GM23338 (cell line): ENCODE results near the gene LRP1B. TPM values are rescaled to one million over a fixed set of nuclear protein-coding genes. Genes with fewer than 3 reads are reported as not detected.

Experiments used
- ATAC-seq: fragments of 200-7000 bp; cut with Tn5 transposase; 3 replicates; pipeline ENCODE4 v1.9.1; 2020
- DNase-seq: peaks from one replicate; pipeline ENCODE4 v3.0.0-alpha.2; 2015; ENCODE audit warnings: low spot score
- H2AFZ ChIP-seq: fragments of 200-600 bp; sonication (generic); 2 replicates; pipeline ENCODE4 v1.8.0; 2016; ENCODE audit warnings: antibody characterized with exemption, mild to moderate bottlenecking, moderate library complexity
- H3F3A ChIP-seq: fragments of 200-600 bp; sonication (generic); replicated peaks from 2 replicates; pipeline ENCODE4 v1.8.0; 2017; ENCODE audit warnings: antibody characterized with exemption, mixed run types, low read depth
- H3K27ac ChIP-seq: fragments of 200-600 bp; sonication (generic); 2 replicates; pipeline ENCODE4 v1.6.1; 2016; ENCODE audit warnings: low read depth
- H3K27me3 ChIP-seq: fragments of 200-600 bp; sonication (generic); 2 replicates; pipeline ENCODE4 v1.8.0; 2016; ENCODE audit warnings: mild to moderate bottlenecking, mixed run types, moderate library complexity; ENCODE audit not compliant: insufficient read depth
- H3K36me3 ChIP-seq: fragments of 200-600 bp; sonication (generic); 2 replicates; pipeline ENCODE4 v1.8.0; 2016; ENCODE audit warnings: mild to moderate bottlenecking; ENCODE audit not compliant: insufficient read depth
- H3K4me1 ChIP-seq: fragments of 200-600 bp; sonication (generic); 2 replicates; pipeline ENCODE4 v1.8.0; 2016; ENCODE audit warnings: mild to moderate bottlenecking, moderate library complexity; ENCODE audit not compliant: insufficient read depth
- H3K4me2 ChIP-seq: fragments of 200-600 bp; sonication (generic); 2 replicates; pipeline ENCODE4 v1.7.1; 2017; ENCODE audit warnings: mixed run types
- H3K4me3 ChIP-seq: fragments of 200-600 bp; sonication (generic); 2 replicates; pipeline ENCODE4 v1.6.1; 2016; ENCODE audit warnings: mixed run types
- H3K79me2 ChIP-seq: fragments of 200-600 bp; sonication (generic); replicated peaks from 2 replicates; pipeline ENCODE4 v1.8.0; 2017; ENCODE audit warnings: mild to moderate bottlenecking; ENCODE audit not compliant: insufficient read depth
- H3K9me2 ChIP-seq: fragments of 200-600 bp; sonication (generic); 2 replicates; pipeline ENCODE4 v1.8.0; 2017; ENCODE audit not compliant: insufficient read depth
- H4K20me1 ChIP-seq: fragments of 200-600 bp; sonication (generic); replicated peaks from 2 replicates; pipeline ENCODE4 v1.8.0; 2017; ENCODE audit warnings: mild to moderate bottlenecking; ENCODE audit not compliant: insufficient read depth
- H3K27ac Mint-ChIP-seq: 2 replicates; pipeline ENCODE4 v1.8.0; 2020; ENCODE audit warnings: inconsistent platforms, mild to moderate bottlenecking, moderate library complexity, mixed read lengths
- H3K27me3 Mint-ChIP-seq: 3 replicates; pipeline ENCODE4 v1.8.0; 2022; ENCODE audit warnings: low read depth, mild to moderate bottlenecking, moderate library complexity, mixed read lengths, inconsistent platforms; ENCODE audit not compliant: insufficient read depth, poor library complexity
- H3K36me3 Mint-ChIP-seq: 3 replicates; pipeline ENCODE4 v1.8.0; 2021; ENCODE audit warnings: low read depth, mild to moderate bottlenecking, inconsistent platforms, moderate library complexity, mixed read lengths
- H3K4me1 Mint-ChIP-seq: 3 replicates; pipeline ENCODE4 v1.8.0; 2020; ENCODE audit warnings: mild to moderate bottlenecking, inconsistent platforms, mixed read lengths
- H3K4me3 Mint-ChIP-seq: 3 replicates; pipeline ENCODE4 v1.8.0; 2021; ENCODE audit warnings: moderate library complexity, mild to moderate bottlenecking, inconsistent platforms, mixed read lengths
- H3K9me3 Mint-ChIP-seq: 3 replicates; pipeline ENCODE4 v1.8.0; 2020; ENCODE audit warnings: moderate library complexity, mild to moderate bottlenecking, inconsistent platforms, mixed read lengths
- CREB1 ChIP-seq: fragments of 250-450 bp; sonication (Bioruptor Pico); IDR thresholded peaks from 2 replicates; pipeline ENCODE4 v1.5.0; 2020; ENCODE audit warnings: low read depth, mild to moderate bottlenecking, moderate library complexity
- EZH2 ChIP-seq: fragments of 200-600 bp; sonication (generic); IDR thresholded peaks from one replicate; pipeline ENCODE4 v1.8.0; 2017; ENCODE audit warnings: antibody characterized with exemption, mild to moderate bottlenecking, low read depth; ENCODE audit not compliant: unreplicated experiment
- EZH2phosphoT487 ChIP-seq: fragments of 200-600 bp; sonication (generic); IDR thresholded peaks from one replicate; pipeline ENCODE4 v1.8.1; 2018; ENCODE audit warnings: antibody characterized with exemption; ENCODE audit not compliant: unreplicated experiment
- JUNB ChIP-seq: IDR thresholded peaks from one replicate; pipeline ENCODE4 v1.6.1; 2016; ENCODE audit warnings: antibody characterized with exemption; ENCODE audit not compliant: unreplicated experiment
- NANOG ChIP-seq: IDR thresholded peaks from 2 replicates; pipeline ENCODE4 v1.6.1; 2016; ENCODE audit warnings: antibody characterized with exemption, borderline replicate concordance
- POLR2AphosphoS5 ChIP-seq: IDR thresholded peaks from 2 replicates; pipeline ENCODE4 v1.6.1; 2016; ENCODE audit warnings: antibody characterized with exemption, low read depth
- STAT1 ChIP-seq: IDR thresholded peaks from one replicate; pipeline ENCODE4 v1.6.1; 2016; ENCODE audit warnings: antibody characterized with exemption; ENCODE audit not compliant: unreplicated experiment
- ZNF114 ChIP-seq: fragments of 250-450 bp; sonication (Bioruptor Pico); IDR thresholded peaks from 2 replicates; pipeline ENCODE4 v1.5.0; 2020; ENCODE audit warnings: mild to moderate bottlenecking, moderate library complexity
- ZNF331 ChIP-seq: fragments of 250-450 bp; sonication (Bioruptor Pico); IDR thresholded peaks from 2 replicates; pipeline ENCODE4 v1.5.0; 2020; ENCODE audit warnings: low read depth, mild to moderate bottlenecking, moderate library complexity
- polyA plus RNA-seq: library from polyadenylated mRNA; unstranded; fragments of >200 nt; fragmentation: Nextera tagmentation; extraction: Ambion mirVana; gene quantifications from 2 replicates; pipeline ENCODE4 v1.2.1, GENCODE V29; 2016
- total RNA-seq: library from RNA; depleted of rRNA; stranded (reverse); fragments of >200 nt; shearing (Covaris generic); gene quantifications from 2 replicates; pipeline ENCODE4 v1.2.3, GENCODE V29; 2014
- TF ChIP-seq, protein P1 (sequence below): IDR thresholded peaks from one replicate; pipeline ENCODE4 v1.6.1; 2018; ENCODE audit warnings: antibody characterized with exemption; ENCODE audit not compliant: unreplicated experiment
- TF ChIP-seq, protein P2 (sequence below): fragments of 250-450 bp; sonication (Bioruptor Pico); IDR thresholded peaks from 2 replicates; pipeline ENCODE4 v1.5.0; 2020; ENCODE audit warnings: mild to moderate bottlenecking, moderate library complexity
- TF ChIP-seq, protein P3 (sequence below), 2 experiments: fragments of 200-600 bp in 1 of 2; sonication (generic) in 1 of 2; conservative IDR thresholded peaks; 2 replicates each; pipeline versions ENCODE4 v1.5.1 to v1.6.1; 2016 to 2017; ENCODE audit warnings: antibody characterized with exemption in 2 of 2, low read depth in 2 of 2, mild to moderate bottlenecking in 2 of 2, moderate library complexity in 1 of 2
- TF ChIP-seq, protein P4 (sequence below): IDR thresholded peaks from 2 replicates; pipeline ENCODE4 v1.6.1; 2016; ENCODE audit warnings: antibody characterized with exemption

The LRP1B gene
- total and polyA plus RNA-seq, 2 experiments from 2014 or later: 0.15 to 0.97 TPM

DNA sequence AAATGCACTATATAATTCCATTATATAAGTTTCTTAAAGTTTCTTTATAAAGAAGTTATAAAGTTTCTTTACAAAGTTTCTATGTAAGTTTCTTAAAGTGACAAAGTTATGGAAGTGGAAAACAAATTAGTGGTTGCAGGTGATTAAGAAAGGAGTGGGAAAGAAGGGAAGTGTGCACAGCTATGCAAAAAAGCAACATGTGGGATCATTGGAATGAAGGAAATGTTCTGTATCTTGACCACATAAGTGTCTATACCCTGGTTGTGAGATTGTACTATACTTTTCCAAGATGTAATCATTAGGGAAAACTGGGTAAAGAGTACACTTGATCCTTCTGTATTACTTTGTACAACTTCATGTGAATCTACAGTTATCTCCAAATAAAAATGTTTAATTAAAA, 1541.1 kb downstream of the LRP1B start:
- no peak overlapping the region for H3K4me3 Mint-ChIP-seq
- no peaks in the 10 kb centered on the region for H3K36me3 Mint-ChIP-seq
- no peak overlapping the region for H3K4me2 ChIP-seq
- no peak overlapping the region for H3K27ac Mint-ChIP-seq
- H3F3A ChIP-seq: no peaks in the 10 kb centered on the region
- ATAC-seq (no peak), DNase-seq (no peak)
- H3K36me3 ChIP-seq: no peaks in the 10 kb centered on the region
- H4K20me1 ChIP-seq: no peaks in the 10 kb centered on the region
- H3K27ac ChIP-seq: no peak overlapping the region
- peaks cover 2% of the 10 kb centered on the region for H3K27me3 Mint-ChIP-seq
- no peak overlapping the region for H2AFZ ChIP-seq
- no peak overlapping the region for H3K4me3 ChIP-seq
- H3K9me2 ChIP-seq: no peaks in the 10 kb centered on the region
- no peaks in the 10 kb centered on the region for H3K9me3 Mint-ChIP-seq
- no peaks in the 10 kb centered on the region for H3K4me1 ChIP-seq
- TF ChIP-seq NANOG (no peak), CREB1 (CRISPR knock-in tag) (no peak), JUNB (no peak), POLR2AphosphoS5 (no peak), STAT1 (no peak), EZH2phosphoT487 (no peak), EZH2 (no peak), ZNF114 (CRISPR knock-in tag) (no peak), ZNF331 (CRISPR knock-in tag) (no peak)
- TF ChIP-seq, protein P1, sequence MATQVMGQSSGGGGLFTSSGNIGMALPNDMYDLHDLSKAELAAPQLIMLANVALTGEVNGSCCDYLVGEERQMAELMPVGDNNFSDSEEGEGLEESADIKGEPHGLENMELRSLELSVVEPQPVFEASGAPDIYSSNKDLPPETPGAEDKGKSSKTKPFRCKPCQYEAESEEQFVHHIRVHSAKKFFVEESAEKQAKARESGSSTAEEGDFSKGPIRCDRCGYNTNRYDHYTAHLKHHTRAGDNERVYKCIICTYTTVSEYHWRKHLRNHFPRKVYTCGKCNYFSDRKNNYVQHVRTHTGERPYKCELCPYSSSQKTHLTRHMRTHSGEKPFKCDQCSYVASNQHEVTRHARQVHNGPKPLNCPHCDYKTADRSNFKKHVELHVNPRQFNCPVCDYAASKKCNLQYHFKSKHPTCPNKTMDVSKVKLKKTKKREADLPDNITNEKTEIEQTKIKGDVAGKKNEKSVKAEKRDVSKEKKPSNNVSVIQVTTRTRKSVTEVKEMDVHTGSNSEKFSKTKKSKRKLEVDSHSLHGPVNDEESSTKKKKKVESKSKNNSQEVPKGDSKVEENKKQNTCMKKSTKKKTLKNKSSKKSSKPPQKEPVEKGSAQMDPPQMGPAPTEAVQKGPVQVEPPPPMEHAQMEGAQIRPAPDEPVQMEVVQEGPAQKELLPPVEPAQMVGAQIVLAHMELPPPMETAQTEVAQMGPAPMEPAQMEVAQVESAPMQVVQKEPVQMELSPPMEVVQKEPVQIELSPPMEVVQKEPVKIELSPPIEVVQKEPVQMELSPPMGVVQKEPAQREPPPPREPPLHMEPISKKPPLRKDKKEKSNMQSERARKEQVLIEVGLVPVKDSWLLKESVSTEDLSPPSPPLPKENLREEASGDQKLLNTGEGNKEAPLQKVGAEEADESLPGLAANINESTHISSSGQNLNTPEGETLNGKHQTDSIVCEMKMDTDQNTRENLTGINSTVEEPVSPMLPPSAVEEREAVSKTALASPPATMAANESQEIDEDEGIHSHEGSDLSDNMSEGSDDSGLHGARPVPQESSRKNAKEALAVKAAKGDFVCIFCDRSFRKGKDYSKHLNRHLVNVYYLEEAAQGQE: no peak
- TF ChIP-seq, protein P2, sequence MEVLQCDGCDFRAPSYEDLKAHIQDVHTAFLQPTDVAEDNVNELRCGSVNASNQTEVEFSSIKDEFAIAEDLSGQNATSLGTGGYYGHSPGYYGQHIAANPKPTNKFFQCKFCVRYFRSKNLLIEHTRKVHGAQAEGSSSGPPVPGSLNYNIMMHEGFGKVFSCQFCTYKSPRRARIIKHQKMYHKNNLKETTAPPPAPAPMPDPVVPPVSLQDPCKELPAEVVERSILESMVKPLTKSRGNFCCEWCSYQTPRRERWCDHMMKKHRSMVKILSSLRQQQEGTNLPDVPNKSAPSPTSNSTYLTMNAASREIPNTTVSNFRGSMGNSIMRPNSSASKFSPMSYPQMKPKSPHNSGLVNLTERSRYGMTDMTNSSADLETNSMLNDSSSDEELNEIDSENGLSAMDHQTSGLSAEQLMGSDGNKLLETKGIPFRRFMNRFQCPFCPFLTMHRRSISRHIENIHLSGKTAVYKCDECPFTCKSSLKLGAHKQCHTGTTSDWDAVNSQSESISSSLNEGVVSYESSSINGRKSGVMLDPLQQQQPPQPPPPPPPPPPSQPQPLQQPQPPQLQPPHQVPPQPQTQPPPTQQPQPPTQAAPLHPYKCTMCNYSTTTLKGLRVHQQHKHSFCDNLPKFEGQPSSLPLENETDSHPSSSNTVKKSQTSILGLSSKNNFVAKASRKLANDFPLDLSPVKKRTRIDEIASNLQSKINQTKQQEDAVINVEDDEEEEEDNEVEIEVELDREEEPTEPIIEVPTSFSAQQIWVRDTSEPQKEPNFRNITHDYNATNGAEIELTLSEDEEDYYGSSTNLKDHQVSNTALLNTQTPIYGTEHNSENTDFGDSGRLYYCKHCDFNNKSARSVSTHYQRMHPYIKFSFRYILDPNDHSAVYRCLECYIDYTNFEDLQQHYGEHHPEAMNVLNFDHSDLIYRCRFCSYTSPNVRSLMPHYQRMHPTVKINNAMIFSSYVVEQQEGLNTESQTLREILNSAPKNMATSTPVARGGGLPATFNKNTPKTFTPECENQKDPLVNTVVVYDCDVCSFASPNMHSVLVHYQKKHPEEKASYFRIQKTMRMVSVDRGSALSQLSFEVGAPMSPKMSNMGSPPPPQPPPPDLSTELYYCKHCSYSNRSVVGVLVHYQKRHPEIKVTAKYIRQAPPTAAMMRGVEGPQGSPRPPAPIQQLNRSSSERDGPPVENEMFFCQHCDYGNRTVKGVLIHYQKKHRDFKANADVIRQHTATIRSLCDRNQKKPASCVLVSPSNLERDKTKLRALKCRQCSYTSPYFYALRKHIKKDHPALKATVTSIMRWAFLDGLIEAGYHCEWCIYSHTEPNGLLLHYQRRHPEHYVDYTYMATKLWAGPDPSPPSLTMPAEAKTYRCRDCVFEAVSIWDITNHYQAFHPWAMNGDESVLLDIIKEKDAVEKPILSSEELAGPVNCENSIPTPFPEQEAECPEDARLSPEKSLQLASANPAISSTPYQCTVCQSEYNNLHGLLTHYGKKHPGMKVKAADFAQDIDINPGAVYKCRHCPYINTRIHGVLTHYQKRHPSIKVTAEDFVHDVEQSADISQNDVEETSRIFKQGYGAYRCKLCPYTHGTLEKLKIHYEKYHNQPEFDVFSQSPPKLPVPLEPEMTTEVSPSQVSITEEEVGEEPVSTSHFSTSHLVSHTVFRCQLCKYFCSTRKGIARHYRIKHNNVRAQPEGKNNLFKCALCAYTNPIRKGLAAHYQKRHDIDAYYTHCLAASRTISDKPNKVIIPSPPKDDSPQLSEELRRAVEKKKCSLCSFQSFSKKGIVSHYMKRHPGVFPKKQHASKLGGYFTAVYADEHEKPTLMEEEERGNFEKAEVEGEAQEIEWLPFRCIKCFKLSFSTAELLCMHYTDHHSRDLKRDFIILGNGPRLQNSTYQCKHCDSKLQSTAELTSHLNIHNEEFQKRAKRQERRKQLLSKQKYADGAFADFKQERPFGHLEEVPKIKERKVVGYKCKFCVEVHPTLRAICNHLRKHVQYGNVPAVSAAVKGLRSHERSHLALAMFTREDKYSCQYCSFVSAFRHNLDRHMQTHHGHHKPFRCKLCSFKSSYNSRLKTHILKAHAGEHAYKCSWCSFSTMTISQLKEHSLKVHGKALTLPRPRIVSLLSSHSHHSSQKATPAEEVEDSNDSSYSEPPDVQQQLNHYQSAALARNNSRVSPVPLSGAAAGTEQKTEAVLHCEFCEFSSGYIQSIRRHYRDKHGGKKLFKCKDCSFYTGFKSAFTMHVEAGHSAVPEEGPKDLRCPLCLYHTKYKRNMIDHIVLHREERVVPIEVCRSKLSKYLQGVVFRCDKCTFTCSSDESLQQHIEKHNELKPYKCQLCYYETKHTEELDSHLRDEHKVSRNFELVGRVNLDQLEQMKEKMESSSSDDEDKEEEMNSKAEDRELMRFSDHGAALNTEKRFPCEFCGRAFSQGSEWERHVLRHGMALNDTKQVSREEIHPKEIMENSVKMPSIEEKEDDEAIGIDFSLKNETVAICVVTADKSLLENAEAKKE: no peak
- TF ChIP-seq, protein P3, sequence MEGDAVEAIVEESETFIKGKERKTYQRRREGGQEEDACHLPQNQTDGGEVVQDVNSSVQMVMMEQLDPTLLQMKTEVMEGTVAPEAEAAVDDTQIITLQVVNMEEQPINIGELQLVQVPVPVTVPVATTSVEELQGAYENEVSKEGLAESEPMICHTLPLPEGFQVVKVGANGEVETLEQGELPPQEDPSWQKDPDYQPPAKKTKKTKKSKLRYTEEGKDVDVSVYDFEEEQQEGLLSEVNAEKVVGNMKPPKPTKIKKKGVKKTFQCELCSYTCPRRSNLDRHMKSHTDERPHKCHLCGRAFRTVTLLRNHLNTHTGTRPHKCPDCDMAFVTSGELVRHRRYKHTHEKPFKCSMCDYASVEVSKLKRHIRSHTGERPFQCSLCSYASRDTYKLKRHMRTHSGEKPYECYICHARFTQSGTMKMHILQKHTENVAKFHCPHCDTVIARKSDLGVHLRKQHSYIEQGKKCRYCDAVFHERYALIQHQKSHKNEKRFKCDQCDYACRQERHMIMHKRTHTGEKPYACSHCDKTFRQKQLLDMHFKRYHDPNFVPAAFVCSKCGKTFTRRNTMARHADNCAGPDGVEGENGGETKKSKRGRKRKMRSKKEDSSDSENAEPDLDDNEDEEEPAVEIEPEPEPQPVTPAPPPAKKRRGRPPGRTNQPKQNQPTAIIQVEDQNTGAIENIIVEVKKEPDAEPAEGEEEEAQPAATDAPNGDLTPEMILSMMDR (conservative IDR thresholded peaks at IDR 0.05; ENCODE audit: low read depth in 2 of 2): no peak
- TF ChIP-seq, protein P4, sequence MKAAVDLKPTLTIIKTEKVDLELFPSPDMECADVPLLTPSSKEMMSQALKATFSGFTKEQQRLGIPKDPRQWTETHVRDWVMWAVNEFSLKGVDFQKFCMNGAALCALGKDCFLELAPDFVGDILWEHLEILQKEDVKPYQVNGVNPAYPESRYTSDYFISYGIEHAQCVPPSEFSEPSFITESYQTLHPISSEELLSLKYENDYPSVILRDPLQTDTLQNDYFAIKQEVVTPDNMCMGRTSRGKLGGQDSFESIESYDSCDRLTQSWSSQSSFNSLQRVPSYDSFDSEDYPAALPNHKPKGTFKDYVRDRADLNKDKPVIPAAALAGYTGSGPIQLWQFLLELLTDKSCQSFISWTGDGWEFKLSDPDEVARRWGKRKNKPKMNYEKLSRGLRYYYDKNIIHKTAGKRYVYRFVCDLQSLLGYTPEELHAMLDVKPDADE: no peak
- no peaks in the 10 kb centered on the region for H3K79me2 ChIP-seq
- H3K4me1 Mint-ChIP-seq: no peaks in the 10 kb centered on the region
- H3K27me3 ChIP-seq: no peaks in the 10 kb centered on the region
